Erythroblast (primary cell): ENCODE data around the gene MAMLD1.

Experiments
- GATA1 ChIP-seq: IDR thresholded peaks from 2 replicates; pipeline ENCODE4 v1.6.1; 2011; ENCODE audit warnings: low read depth, mild to moderate bottlenecking, control low read depth, low read length, moderate library complexity
- POLR2A ChIP-seq: IDR thresholded peaks from 2 replicates; pipeline ENCODE4 v1.6.1; 2011; ENCODE audit warnings: mild to moderate bottlenecking, low read length

GRCh38 chrX:150323020-150323419 is 40.1 kb upstream of the MAMLD1 start:
- TF ChIP-seq POLR2A (no peak), GATA1 (no peak)
